Astrocyte of the hippocampus (primary cell): ENCODE measurements around the gene HNRNPLL.
A peak's percentile ranks its signal among the peaks of the same experiment; 100 is the strongest.
"Not testable (repeated sequence)": the region's sequence is repeated elsewhere in the genome, so short reads cannot be mapped to it uniquely, and the experiment has no call there.

Experiments
- DNase-seq: peaks from one replicate; pipeline ENCODE4 v3.0.0; 2011; ENCODE audit warnings: low read depth, low spot score

HNRNPLL gene

DNA sequence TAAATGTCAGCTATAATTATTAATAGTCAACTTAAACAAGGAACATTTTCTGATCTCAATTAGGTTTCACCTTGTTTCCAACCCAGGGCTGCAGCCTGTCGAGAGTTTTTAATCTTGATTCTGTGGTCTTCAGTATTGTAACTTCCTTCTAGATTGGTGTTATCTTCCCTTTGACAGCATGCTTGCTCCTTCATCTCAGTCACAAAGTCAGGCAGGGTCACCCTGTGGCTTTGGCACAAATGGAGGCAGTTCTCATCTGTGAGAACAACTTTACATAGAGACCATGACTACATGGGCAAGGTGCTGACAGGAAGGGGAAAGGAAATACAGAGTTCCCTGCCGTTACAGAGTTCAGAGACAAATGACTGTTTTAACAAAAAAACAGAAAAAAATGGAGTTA lies 50.5 kb downstream of the HNRNPLL start:
- DNase-seq: no peak

DNA sequence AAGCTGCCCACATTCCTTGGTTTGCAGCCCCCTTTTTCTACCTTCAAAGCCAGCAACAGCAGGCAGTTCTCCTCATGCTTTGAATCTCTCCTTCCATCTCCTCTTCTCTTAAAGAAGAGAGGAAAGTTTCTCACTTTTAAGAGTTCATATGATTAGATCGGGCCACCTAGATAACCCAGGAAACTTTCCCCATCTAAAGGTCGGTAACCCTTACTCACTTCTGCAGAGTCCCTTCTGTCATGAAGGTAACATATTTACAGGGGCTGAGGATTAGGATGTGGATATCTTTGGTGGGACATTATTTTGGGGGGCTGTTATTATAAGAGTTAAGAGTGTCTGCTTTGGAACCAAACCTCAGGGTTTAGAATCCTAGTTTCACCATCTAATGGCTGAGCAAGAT lies 51.0 kb downstream of the HNRNPLL start:
- no peak for DNase-seq

DNA sequence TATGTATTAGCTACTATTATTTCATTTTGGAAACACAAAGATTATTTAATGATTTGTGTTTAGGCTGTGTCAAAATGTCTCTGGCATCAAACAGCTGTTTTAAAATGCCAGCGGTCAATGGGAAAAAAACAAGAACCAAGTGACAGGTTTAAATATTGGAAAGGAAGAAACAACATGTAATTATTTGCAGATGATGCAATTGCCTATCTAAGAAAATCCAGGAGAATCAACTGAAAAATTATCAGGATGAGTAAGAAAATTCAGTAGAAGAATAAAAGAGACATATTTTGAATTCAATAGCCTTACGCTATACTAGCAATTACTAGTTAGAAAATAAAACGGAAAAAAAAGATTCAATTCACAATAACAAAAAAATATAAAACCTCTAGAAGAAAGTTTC lies 51.6 kb downstream of the HNRNPLL start:
- no peak for DNase-seq

DNA sequence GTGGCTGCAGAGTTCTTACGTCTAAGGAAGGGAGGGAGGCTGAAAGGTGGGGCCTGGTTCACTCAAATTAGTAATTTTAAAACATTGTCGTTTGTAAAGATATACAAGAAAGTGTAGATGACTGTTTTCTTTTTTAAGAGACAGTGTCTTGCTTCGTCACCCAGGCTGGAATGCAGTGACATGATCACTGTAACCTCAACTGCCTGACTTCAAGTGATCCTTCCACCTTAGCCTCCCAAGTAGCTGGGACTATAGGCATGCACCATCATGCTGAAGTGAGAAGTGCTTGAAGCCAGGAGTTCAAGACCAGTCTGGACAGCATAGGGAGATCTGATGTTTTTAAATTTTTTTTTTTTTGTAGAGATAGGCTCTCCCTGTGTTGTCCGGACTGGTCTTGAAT lies 52.9 kb downstream of the HNRNPLL start:
- DNase-seq: no peak

DNA sequence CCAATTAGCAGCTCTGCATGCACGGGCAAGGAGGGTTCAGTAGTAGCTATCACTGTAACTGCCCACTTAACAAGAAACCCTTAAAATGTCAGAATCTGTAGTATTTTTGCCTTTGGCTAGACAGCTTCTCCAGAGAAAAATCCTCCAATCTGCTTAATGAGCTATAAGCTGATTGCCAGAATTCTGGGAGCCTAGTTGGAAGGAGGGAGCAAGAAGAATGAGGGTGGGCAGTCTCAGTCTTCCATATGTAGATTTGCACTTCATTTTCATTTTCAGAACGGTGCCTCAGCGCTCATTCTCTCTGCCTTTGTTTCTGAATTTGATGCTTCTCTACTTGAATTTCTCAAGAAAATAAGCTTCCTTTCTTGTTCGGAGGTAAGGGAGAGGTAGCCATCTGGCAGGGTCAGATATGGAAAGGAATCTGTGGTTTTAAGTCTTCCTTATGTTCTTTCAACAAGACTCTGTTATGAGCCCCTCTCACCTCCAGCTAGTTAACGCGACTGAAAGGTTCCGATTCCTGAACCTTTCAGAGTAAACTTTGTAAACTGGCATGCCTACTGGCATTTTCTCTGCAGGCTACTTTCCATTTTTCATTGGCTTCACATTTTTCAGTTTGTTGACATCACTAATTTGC lies 53.5 kb downstream of the HNRNPLL start:
- DNase-seq: no peak

DNA sequence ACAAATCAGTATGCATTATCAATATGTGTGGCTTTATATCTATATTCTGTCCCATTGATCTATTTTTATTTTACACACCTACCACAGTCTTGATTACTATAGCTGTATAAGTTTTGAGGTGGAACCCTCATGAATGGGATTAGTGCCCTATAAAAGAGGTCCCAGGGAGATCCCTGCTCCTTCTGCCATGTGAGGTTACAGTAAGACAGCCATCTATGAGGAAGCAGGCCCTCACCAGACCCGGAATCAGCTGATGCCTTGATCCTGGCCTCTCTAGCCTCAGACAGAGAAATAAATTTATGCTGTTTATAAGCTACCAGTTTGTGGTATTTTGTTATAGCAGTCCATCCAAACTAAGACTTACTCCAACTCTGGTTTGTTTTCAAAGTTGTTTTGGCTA lies 54.9 kb downstream of the HNRNPLL start:
- DNase-seq: no peak

DNA sequence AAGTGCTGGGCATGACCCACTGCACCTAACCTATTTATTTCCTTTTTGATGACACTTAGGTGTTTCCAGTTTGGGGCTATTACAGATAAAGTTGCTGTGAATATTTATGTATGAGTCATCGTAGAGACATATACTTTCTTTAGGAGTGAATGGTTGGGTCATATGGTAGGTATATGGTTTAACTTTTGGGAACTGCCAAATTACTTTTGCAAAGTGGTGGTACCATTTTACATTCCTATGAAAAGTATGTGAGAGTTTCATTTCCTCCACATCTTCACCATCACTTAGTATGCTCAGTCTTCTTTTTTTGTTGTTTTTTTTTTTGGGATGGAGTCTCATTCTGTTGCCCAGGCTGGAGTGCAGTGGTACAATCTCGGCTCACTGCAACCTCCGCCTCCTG lies 56.1 kb downstream of the HNRNPLL start:
- no peak for DNase-seq

DNA sequence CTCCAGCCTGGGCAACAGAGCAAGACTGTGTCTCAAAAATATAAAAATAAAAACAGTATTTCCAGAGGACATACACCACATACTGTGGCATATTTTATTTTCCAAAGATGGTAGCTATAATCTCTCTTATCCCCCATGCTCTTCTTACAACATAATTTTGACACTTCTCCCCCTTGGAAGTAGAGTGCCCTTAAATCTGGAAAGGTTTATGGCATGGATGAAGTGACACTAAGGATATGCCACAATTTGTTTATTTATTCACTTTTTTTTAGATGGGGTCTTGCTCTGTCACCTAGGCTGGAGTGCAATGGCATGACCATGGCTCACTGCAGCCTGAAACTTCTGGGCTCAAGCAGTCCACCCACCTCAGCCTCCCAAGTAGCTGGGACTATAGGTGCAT lies 56.7 kb downstream of the HNRNPLL start:
- DNase-seq: no peak

DNA sequence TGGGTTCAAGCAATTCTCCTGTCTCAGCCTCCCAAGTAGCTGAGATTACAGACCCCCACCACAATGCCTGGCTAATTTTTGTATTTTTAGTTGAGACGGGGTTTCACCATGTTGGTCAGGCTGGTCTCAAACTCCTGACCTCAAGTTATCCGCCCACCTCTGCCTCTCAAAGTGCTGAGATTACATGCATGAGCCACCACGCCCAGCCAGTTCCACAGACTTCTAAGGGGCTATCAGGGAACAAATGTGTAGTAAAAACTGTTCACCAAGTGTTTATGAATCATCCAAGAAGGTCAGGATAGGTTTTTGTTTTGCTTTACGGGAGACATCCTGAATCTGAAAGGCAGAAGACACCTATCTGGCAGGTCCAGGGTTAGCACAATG lies 60.5 kb downstream of the HNRNPLL start:
- not testable (repeated sequence) for DNase-seq

DNA sequence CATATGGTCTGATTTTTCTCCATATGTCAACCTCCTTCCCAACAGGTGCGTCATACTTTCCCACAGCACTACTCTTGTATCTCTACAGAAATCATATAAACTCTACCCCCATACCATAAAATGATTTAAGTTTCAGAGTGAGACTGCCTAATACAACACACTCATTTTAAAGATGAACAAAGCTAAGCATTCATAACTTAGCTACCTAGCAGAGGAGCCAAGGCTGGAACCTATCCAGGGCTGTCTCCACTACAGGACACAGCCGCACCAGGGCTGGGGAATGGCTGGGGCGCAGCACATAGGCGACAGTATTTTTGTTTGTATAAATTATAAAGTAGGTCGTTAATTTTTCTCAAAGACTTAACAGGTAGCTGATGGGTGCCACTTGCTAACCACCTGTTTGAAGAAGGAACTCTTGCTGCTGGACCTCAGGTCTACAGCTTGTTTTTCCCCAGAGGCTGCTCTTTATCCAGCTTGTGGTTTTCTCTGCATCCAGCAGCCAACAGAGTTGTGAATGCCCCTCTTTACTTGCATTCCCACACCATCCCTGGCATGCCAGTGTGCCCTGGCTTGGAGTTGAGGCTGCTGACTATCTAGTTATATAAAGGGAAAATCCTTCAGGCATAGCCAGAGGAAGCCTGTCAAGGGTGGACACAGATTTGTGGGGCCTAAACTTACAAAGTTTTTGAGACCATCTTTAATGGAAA lies 62.0 kb downstream of the HNRNPLL start:
- peak; percentile 31 for DNase-seq

DNA sequence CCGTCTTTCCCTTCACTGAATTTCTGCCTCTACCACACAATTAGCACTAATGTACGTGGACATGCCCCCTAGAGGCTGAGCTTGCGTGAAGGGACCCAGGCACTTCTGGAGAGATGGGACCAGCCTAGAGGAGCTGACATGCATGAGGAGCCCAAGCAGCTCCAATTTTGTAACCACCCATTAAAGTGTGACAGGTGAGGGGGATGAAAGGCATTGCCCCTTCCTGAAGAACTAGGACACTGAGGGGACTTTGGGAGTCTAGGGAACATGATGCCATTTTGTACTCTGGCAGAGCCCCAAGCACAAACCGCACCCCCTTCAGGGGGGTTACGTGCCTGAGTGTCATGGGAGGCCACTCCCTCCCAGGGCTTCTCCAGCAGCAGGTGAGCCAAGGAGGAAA lies 63.6 kb downstream of the HNRNPLL start:
- DNase-seq: no peak

DNA sequence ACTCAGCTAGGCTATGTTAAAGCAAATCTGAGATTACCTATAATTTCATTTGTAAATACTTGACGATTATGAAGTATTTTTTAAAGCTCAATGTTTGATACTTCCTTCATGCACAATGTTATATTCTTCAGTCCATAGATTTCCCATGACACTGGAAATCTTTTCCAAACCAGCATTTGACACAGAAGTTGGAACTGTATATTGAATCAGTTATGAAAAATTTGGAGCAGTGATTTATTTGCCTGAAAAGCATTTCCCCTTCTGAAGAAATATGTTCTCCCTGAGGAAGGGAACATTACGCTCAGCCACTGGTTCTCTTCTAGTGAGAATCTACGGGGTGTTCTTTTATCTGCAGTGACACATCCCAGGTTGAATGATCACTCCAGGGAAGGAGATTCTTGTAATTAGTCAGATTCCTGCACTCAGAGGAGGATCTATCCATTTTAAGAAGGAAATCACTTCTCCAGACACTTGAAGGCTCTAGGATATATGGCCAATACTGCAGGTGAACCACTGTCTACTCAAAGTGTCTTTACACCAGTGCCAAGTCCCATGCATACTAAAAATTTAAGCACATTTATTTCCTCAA lies 64.7 kb downstream of the HNRNPLL start:
- DNase-seq: no peak

DNA sequence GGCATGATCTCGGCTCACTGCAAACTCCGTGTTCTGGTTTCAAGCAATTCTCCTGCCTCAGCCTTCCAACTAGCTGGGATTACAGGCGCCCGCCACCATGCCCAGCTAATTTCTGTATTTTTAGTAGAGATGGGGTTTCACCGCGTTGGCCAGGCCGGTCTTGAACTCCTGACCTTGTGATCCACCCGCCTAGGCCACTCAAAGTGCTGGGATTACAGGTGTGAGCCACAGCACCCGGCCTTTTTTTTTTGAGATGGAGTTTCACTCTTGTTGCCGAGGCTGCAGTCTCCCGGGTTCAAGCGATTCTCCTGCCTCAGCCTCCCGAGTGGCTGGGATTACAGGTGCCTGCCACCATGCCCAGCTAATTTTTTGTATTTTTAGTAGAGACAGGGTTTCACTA lies 65.4 kb downstream of the HNRNPLL start:
- DNase-seq: not testable (repeated sequence)

DNA sequence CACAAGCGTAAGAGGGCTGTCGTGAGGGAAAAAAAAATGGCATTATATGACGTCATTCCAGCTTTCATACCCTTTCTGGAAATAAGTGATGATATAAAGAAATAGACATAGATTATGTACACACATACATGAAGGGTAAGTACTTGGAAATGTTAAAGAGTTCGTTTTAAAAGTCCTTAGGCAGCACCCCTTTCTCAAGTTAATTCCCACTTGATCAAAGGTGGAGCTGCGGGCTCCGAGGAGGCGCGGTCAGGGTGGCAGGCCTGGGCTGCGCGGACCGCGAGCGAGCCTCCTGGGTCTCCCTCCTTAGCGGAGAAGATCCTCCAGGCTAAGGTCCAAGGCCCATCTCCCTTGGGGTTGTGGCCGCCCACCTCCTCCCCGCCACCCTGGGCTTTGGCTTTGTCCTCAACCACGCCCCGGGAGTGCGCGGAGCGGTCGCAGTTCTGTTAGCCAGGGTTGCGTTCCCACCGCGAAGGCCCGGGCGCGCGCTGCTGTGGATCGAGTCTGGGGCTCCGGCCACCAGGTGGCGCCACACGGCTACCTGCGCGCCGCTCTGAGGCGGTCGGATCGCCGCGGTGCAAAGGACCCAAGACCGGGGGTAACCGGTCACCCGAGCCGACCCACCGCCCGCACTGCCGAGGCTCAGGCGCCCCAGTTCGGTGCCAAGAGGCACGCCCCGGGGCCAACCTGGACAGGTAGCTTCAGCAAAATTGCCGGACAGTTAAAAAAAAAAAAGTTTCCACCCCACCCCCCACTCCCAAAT lies 66.8 kb downstream of the HNRNPLL start:
- peak; percentile 92 for DNase-seq

DNA sequence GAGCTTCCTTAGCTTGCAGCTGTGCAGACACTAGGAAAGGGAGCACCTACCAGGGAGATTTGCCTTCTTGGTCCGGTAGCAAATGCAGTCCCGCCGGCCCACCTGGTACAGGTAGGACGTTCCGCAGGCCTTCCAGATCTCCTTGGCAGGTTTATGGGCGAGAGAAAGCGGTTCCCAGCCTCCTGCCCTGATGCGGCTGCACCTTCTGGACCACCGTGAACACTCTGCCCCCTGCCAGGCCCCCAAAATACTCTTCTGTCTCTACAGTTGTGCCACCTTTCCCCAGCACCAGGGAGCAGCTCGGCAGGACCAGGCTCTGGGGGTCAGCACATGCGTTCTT lies 67.4 kb downstream of the HNRNPLL start:
- no peak for DNase-seq

DNA sequence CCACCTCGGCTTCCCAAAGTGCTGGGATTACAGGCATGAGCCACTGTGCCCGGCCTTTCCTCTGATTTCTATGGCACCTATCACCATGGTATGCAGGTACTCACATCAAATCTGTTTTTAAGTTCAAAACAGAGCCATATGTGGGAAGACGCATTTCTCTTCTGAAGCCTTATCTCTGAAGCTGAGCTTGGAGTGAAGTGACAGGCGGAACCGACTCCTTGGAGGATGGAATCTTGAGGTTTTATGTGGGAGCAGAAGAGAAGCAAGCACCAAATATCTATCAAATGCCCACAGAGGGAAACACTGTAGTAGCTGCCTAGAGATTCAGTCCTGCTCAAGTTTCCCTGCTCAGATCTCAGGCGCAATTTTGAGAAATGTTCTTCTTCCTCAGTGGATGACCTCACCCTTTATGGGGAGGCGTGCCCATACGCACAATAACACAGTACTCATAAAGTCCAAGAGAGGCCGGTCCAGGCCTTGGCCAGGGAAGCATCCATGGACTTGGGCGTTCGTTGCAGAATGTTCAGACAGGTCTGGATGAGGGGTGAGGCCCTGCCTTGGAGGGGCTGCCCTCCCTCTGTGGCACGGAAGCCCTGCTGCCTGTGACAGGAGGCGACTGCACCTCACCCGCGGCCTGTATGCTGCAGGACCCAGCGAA lies 67.9 kb downstream of the HNRNPLL start:
- no peak for DNase-seq

DNA sequence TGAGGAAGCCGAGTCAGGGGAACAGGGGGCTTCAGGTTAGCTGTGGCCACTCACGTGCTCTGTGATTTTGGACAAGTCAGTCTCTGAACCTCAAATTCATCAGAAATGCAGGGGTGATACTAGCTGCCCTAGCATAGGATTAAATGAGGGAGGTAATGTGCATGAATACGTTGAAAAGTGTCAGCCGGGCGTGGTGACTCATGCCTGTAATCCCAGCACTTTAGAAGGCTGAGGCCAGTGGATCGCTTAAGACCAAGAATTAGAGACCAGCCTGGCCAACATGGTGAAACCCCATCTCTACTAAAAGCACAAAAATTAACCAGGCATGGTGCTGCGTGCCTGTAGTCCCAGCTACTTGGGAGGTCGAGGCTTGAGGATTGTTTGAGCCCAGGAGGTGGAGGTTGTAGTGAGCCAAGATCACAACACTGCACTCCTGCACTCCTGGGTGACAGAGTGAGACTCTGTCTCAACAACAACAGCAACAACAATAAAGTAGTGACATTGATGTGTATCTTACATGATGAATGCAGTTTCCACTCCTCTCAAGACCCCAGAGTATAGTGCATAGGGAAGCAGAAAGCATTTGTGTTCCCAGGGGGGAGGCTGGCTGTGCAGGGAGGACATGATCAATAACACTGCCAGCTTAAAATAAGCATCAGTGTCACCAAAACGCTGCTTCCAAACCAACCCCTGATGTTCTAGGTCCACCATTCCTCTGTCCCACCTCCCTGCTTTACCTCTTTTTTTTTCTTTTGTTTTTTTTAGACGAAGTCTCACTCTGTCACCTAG lies 68.8 kb downstream of the HNRNPLL start:
- DNase-seq: peak; percentile 40

DNA sequence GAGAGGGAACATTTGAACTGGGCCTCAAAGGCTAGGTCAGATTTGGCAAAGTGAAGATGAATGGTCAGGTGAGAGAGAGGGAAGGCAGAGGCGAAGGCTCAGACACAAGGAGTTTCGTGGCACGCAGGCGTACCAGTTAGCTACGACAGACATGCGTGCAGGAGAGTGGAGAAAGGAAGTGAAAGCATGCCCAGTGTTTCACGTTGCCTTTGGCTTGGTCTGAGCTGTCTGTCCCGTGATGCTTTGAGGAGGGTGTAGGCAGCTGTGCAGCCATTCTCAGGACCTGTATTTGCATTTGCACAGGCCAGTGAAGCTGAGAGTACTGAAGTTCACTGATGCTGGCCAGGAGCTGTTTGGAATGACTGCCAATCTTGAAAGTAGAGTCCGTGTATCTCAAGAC lies 69.5 kb downstream of the HNRNPLL start:
- no peak for DNase-seq

DNA sequence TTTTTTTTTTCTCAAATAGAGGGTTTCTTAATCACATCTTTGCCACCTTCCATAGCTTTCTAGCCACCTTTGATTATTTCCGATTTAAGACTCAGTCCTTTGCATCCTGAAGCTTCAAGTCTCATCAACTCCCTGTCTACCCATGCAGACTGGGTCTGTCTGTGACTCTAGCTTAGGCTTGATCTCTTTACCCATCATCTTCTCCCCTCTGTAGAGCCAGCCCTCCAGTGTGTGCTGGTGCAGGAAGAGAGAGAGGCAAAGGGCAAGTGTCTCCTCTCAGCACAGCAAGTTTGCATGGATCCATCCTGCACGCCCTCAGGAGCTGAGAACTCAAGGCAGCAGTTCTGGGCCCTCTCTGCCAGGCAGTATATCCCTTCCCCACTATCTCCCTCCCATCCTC lies 70.4 kb downstream of the HNRNPLL start:
- DNase-seq: no peak

DNA sequence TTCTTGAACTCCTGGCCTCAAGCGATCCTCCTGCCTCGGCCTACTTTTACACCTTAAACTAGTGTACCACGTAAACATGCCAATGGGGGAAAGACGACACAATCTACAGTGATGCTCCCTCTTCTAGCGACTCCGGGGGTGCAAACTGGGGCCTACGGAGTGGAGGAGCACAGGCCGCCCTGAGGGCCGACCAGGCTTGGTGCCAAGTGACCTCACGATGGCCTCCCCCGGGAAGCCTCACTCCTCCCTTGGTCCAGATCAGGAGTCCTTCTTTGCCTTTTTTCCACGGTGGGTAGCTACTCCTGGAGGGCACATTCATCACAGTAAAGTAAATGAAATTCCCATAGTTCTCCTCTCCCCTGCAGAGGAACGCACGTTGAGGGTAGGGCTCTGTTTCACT lies 73.5 kb downstream of the HNRNPLL start:
- DNase-seq: no peak

DNA sequence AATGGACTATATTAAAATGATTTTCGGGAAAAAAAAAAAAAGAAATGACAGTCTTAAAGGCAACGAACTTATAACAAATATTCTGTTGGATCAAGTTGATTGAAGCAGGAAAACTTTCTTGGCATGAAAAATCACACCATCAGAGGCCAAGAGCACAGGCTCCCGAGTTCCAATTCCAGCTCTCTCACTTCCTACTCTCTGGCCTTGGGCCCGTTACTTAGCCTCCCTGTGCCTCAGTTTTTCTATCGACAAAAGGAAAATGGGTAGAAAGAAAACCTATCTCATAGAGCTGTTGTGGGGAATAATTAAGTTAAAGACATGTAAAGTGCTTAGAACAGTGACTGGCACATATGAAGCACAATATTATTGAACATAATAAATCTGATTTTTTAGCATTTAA lies 74.2 kb downstream of the HNRNPLL start:
- no peak for DNase-seq
